22Rv1 (cell line): Measurements from ENCODE around the gene SMPX.

ENCODE experiments used
- ZFX ChIP-seq: fragments of 450-650 bp; IDR thresholded peaks from 2 replicates; pipeline ENCODE4 v1.6.1; 2017; ENCODE audit warnings: antibody characterized with exemption, borderline replicate concordance
- TF ChIP-seq, protein P1 (sequence below): fragments of 450-650 bp; IDR thresholded peaks from 2 replicates; pipeline ENCODE4 v1.5.1; 2017; ENCODE audit warnings: mild to moderate bottlenecking

DNA sequence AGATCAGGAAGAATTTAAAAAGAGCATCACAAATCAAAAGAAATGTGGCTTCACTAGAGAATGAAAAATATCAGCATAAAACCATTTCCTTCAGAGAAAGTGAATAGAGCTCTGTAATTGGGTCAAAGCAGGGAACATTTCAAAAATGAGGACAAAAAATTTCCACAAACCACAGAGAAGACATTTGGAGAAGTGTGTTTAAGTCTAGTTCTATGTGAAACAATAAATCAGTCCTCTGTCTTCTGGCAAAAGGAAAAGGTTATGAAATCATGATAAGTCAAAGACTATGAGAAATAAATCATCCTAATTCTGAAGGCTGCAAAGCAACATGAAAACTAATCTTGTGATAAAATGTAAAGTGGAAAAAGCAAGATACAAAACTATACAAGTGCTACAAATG, 27.9 kb downstream of the SMPX start:
- TF ChIP-seq, protein P1, sequence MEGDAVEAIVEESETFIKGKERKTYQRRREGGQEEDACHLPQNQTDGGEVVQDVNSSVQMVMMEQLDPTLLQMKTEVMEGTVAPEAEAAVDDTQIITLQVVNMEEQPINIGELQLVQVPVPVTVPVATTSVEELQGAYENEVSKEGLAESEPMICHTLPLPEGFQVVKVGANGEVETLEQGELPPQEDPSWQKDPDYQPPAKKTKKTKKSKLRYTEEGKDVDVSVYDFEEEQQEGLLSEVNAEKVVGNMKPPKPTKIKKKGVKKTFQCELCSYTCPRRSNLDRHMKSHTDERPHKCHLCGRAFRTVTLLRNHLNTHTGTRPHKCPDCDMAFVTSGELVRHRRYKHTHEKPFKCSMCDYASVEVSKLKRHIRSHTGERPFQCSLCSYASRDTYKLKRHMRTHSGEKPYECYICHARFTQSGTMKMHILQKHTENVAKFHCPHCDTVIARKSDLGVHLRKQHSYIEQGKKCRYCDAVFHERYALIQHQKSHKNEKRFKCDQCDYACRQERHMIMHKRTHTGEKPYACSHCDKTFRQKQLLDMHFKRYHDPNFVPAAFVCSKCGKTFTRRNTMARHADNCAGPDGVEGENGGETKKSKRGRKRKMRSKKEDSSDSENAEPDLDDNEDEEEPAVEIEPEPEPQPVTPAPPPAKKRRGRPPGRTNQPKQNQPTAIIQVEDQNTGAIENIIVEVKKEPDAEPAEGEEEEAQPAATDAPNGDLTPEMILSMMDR = no peak
- TF ChIP-seq ZFX = no peak
